RPMI8226 (cell line): Measurements from ENCODE around the gene BEX3.
A peak's percentile ranks its signal among the peaks of the same experiment; 100 is the strongest.
"Not testable (repeated sequence)": the region's sequence is repeated elsewhere in the genome, so short reads cannot be mapped to it uniquely, and the experiment has no call there.

Experiments used
- DNase-seq: peaks from one replicate; pipeline ENCODE4 v3.0.0-alpha.2; 2015

BEX3 gene

GRCh38 chrX:103376118-103376978 is at the start of gene BEX3:
Gene BEX3 (plus strand): TSS chrX:103376538. CDS start chrX:103377522, 984 bp downstream.
- DNase-seq = no peak

GRCh38 chrX:103329991-103330390 is 46.3 kb upstream of the BEX3 start, which contains the start of gene TCEAL7:
Gene TCEAL7 (plus strand): TSS chrX:103330239. CDS start chrX:103331404, 1,165 bp downstream.
- DNase-seq = no peak

DNA sequence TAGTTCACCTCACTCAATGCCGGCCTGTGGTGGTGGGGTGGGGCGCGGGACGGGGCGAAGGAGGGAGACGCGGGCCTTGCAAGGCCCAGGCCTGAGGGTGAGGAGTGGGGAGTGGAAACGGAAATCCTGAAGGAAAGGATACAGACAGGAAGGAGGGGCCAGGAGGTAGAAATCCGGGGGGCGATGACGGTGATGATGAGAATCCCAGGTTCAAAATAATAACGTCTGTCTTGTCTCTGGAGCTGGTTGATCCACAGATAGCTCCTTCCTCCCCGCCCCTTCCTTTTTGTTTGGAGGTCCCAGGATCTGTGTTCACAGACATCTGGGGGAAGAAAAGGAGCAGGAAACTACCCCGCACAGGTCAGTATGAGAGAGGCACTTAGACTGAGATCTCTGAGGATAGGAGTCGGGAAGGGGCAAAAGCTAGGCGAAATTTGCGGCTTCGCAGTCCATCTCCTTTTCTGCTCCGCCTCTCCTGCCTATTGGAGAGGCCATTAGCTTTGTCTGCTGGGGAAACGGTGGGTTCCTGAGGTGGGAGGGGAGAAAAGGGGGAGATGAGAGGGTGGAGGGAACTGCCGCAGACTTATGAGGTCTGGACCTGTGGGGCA is 45.6 kb upstream of the BEX3 start:
- no peak for DNase-seq

DNA sequence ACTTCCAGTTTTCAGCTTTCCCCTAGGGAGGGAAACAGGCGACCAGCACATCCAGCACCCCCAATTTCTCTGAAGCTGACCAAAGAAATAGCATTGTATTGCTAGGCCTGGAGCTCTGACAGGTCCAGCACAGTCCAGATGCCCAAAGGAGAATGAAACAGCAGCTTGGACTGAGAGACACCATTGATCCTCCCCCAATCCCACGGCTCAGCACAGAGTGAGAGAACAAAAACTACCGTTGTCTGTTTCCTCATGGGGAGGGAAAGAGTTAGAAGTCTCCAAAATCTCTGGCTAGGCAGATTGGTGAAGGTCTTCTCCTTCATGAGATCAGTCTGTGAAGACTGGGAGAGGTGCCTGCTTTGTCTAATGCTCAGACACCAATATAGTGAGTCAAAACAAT is 37.7 kb upstream of the BEX3 start:
- no peak for DNase-seq

- DNase-seq = peak; percentile 28
Measured at GRCh38 chrX:103343105-103343504, 33.2 kb upstream of the BEX3 start.

GRCh38 chrX:103344606-103345005 is 31.7 kb upstream of the BEX3 start:
- DNase-seq = no peak

DNA sequence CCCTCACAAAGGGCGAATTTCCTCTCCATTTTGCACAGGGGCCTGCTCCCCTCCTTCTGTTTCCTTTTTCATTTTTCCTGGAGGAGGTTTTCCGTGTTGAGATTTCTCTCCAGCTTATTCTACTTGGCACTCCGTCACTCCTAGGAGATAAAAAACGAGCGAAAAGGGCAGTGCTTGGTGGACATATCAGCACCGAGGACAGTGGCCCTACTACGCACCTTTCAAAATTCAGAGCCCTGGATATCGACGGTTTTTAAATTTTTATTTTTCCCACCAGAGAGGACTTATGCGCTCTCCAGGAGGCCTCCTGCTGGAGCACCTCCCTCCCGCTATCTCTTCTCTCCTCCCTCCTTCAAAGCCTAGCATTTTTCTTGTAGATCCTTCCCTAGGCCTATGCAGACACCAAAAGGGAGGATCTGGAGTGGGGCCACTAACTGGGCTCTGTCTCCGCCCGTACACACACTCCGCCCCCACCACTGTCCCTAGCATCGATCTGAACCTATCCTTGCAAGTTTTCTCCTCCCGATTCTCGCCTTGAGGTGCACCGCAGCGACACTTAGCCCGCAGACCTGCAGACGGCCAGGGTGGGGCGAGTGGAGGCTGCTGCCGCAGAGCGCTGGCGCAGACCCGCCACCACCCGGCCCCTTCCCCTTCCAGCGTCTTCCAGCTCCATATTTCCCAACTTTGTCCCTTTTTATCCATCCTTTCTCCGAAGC is 28.5 kb upstream of the BEX3 start:
- no peak for DNase-seq

- DNase-seq = no peak
Measured at GRCh38 chrX:103356130-103356798, 20.1 kb upstream of the BEX3 start, which contains the start of gene TCEAL9. Gene TCEAL9 (plus strand): TSS chrX:103356506. CDS start chrX:103357685, 1,179 bp downstream.

DNA sequence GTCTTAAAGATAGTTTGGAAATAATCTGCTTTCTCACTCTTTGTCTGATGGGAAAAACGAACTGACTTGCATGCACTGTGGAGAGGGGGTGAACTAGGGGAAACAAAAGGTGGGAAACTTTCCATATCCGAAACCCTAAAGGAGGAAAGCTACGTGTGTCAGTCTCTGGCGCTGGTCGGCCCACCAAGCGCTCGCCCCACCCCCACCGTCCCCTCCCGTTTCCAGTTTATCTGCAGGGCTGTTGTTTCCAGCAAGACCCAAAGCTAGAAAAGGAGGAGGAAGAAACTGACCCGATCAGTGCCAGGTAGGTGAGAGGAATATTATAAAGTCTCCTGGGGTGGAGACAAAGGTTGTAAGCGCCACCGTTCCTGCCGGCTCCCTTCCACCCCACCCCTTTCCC is 19.5 kb upstream of the BEX3 start:
- no peak for DNase-seq

GRCh38 chrX:103357871-103358270 is 18.5 kb upstream of the BEX3 start:
- DNase-seq = no peak

DNA sequence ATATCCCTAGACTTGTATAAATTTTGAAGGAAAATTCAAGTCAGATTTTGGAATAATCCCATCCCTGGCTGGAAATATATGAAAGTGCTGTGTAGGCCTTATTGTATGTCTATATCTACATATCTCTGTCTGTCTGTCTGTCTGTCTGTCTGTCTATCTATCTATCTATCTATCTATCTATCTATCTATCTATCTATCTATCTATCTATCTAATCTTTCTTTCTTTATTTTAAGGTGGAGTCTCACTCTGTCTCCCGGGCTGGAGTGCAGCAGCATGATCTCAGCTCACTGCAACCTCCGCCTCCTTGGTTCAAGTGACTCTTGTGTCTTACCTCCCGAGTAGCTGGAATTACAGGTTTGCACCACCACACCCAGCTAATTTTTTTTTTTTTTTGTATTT is 16.7 kb upstream of the BEX3 start:
- DNase-seq = not testable (repeated sequence)

DNA sequence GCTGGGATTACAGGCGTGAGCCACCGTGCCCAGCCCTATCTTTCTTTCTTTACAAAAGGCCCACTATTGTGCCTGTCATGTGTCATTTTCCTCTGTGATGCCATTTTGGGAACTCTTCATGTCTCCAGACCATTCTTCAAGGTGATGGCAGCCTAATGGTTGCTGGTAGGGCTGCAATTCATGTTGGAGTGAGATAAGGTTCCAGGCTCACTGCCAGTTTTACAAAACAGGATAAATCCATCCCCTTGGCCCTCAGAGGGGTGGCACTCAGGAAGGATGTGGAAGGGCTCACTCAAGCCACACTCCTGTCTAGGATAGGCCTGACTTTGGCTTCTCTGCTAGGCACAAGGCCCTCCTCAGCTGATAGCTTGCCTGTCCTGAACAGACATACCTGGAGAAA is 16.2 kb upstream of the BEX3 start:
- DNase-seq = no peak

DNA sequence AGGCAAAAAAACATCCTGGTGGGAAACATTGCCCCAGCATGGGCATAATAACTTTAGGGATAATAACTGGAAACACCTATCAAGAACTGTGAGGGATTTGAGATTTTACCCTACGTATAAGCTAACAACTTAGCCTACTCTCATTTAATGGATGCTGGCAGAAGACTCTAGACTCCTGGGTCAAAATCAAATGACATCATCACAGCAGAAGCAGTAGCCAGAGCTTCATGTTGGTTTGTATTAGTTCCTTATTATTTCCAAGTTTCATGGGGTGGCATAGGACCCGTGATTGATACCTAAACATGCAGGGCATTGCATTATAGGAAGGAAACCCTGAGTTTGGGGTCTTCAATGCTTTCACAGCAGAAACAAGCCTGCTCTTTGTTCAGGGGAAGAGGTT is 15.4 kb upstream of the BEX3 start:
- no peak for DNase-seq

GRCh38 chrX:103361798-103362197 is 14.5 kb upstream of the BEX3 start:
- DNase-seq = no peak

DNA sequence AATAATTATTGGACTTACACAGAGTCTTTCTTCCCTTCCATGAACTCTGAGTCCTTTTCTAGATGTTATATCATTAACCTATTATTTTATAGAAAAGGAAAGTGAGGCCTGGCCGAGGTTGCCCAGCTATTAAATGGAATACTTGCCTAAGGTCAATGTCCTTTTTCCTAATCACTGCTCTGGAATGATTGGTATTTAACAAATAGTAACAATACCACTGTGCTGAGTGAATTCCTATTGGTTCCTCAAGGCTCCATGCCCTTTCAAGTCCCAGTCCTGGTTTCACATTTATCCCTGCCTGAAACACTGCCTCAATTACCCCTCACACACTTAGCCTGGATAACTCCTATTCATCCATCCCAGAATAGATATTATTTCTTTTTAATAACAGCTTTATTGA is 13.9 kb upstream of the BEX3 start:
- no peak for DNase-seq

- no peak for DNase-seq
Measured at GRCh38 chrX:103363046-103363445, 13.3 kb upstream of the BEX3 start.

DNA sequence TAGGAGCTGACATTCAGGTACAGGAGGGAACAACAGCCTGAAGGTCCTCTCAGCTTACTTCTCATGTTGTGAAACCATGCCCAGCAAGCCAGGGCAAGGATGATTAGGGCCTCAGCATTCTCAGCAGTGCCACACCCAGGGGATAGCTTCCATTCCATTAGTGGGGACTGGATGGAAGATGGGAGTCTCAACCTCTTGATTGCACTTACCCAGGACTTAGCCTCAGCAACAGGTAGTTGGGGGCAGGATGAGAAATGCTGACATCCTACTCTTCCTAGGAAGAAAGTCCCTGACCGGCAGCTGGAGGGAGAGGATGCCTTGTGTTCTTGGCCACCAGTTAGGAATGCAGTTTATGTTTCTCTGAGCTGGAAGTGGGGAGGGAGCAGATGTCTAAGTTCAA is 8.8 kb upstream of the BEX3 start:
- DNase-seq = no peak

- DNase-seq = no peak
Measured at GRCh38 chrX:103369479-103369878, 6.9 kb upstream of the BEX3 start.

- no peak for DNase-seq
Measured at GRCh38 chrX:103372886-103373285, 3.5 kb upstream of the BEX3 start.

DNA sequence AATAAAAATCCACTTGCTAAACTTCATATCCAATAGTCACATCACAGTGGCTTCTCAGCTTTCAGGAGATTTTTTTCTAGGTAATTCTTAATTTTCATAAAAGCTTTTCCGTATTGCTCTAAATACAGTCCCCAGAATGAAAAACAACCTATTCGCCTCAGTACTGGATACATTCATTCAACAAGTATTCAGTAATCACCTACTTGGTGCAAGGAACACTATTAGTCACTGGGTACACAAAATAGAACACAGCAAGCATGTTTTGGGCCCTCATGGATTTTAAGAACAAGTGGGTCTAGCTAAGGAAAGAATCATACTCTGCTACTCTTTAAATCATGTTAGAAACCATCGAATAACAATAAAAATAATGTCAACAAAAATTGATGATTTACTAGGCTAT is 2.8 kb upstream of the BEX3 start:
- no peak for DNase-seq

- no peak for DNase-seq
Measured at GRCh38 chrX:103376979-103377324, 614 bp downstream of the BEX3 start.

DNA sequence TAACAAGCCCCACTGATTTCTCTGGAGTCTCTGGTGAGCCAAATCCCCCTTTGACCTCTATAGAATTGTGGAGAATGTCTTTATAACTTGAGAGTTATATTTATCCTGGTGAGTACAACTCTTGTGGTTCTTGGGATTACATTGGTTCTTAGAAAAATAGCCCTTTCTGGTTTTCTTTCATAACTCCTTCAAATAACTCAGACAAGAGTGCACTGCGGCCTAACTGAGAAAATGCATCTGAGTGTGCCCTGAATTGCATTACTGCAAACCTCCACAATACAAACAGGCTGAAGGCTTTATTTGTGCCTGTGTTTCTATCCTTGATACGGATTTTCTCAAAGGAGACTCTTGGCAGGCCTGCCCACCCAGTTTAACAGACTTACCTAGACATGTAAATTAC is 2.7 kb downstream of the BEX3 start:
- no peak for DNase-seq

- no peak for DNase-seq
Measured at GRCh38 chrX:103382877-103383276, 6.5 kb downstream of the BEX3 start.
